HG03175 (cell line): ENCODE results near the gene GLIPR2.
"Not testable (repeated sequence)": the region's sequence is repeated elsewhere in the genome, so short reads cannot be mapped to it uniquely, and the experiment has no call there.

Source experiments
- ATAC-seq: cut with Tn5 transposase; IDR thresholded peaks from one replicate; pipeline ENCODE4 v1.9.1; 2021; ENCODE audit warnings: mild to moderate bottlenecking, moderate library complexity; ENCODE audit not compliant: unreplicated experiment

Gene GLIPR2

GRCh38 chr9:36143245-36143641, 6.7 kb downstream of the GLIPR2 start:
- no peak for ATAC-seq

- no peak for ATAC-seq
Observed at GRCh38 chr9:36144309-36145232, 8.0 kb downstream of the GLIPR2 start.

GRCh38 chr9:36145970-36146369, 9.4 kb downstream of the GLIPR2 start:
- ATAC-seq: no peak

GRCh38 chr9:36146651-36147050, 10.1 kb downstream of the GLIPR2 start:
- ATAC-seq: no peak

GRCh38 chr9:36147441-36148175, 11.1 kb downstream of the GLIPR2 start:
- ATAC-seq: no peak

- ATAC-seq: peak; percentile 56
Observed at GRCh38 chr9:36148311-36149051, 11.9 kb downstream of the GLIPR2 start.

GRCh38 chr9:36149197-36149596, 12.7 kb downstream of the GLIPR2 start:
- no peak for ATAC-seq

- no peak for ATAC-seq
Observed at GRCh38 chr9:36150574-36151315, 14.2 kb downstream of the GLIPR2 start.

GRCh38 chr9:36151316-36152210, 15.0 kb downstream of the GLIPR2 start:
- peak; percentile 78 for ATAC-seq

- no peak for ATAC-seq
Observed at GRCh38 chr9:36152741-36153438, 16.4 kb downstream of the GLIPR2 start.

GRCh38 chr9:36153746-36154145, 17.2 kb downstream of the GLIPR2 start:
- ATAC-seq: no peak

- ATAC-seq: no peak
Observed at GRCh38 chr9:36154331-36154952, 17.9 kb downstream of the GLIPR2 start.

GRCh38 chr9:36156116-36156515, 19.6 kb downstream of the GLIPR2 start:
- ATAC-seq: no peak

GRCh38 chr9:36158122-36158521, 21.6 kb downstream of the GLIPR2 start:
- no peak for ATAC-seq

- ATAC-seq: no peak
Observed at GRCh38 chr9:36158917-36159316, 22.4 kb downstream of the GLIPR2 start.

- ATAC-seq: not testable (repeated sequence)
Observed at GRCh38 chr9:36159509-36159908, 23.0 kb downstream of the GLIPR2 start.

GRCh38 chr9:36160126-36160525, 23.6 kb downstream of the GLIPR2 start:
- not testable (repeated sequence) for ATAC-seq

- no peak for ATAC-seq
Observed at GRCh38 chr9:36161187-36161586, 24.7 kb downstream of the GLIPR2 start.
